Thyroid gland (tissue), 4 donors: ENCODE results near the gene ABHD2. TPM values are rescaled to one million over a fixed set of nuclear protein-coding genes. Genes with fewer than 3 reads are reported as not detected.

Experiments used
- DNase-seq, 2 donors: peaks; one replicate each; pipeline ENCODE4 v3.0.0-alpha.2; 2019
- H3K27ac ChIP-seq, 3 donors: fragments of 200-600 bp; sonication (generic); 1 replicate in 2 of 3; 2 replicates in 1 of 3; pipeline ENCODE4 v1.5.1; 2016 to 2019; ENCODE audit warnings: mild to moderate bottlenecking in 1 of 3, moderate library complexity in 1 of 3
- H3K27me3 ChIP-seq: fragments of 200-600 bp; sonication (generic); one replicate; pipeline ENCODE4 v1.5.1; 2019
- H3K36me3 ChIP-seq, 2 donors: fragments of 200-600 bp; sonication (generic); one replicate each; pipeline ENCODE4 v1.5.1; 2016 to 2019
- H3K4me1 ChIP-seq, 2 donors: fragments of 200-600 bp; sonication (generic); one replicate each; pipeline ENCODE4 v1.5.1; 2017 to 2019
- H3K4me3 ChIP-seq, 3 donors: fragments of 200-600 bp; sonication (generic); replicated peaks in 1 of 3; 1 replicate in 2 of 3; 2 replicates in 1 of 3; pipeline ENCODE4 v1.5.1; 2016; ENCODE audit warnings: mild to moderate bottlenecking in 1 of 3
- H3K9me3 ChIP-seq: fragments of 200-600 bp; sonication (generic); one replicate; pipeline ENCODE4 v1.5.1; 2017
- CTCF ChIP-seq, 6 experiments: fragments of 200-600 bp in 3 of 6; fragments of 450-650 bp in 3 of 6; sonication (generic) in 3 of 6; IDR thresholded peaks; one replicate each; pipeline ENCODE4 v1.5.1; 2016 to 2019; ENCODE audit warnings: antibody characterized with exemption in 6 of 6, mild to moderate bottlenecking in 2 of 6, inconsistent platforms in 1 of 6, moderate library complexity in 1 of 6
- POLR2A ChIP-seq, 2 donors: fragments of 450-650 bp; IDR thresholded peaks; one replicate each; pipeline ENCODE4 v1.6.1; 2017; ENCODE audit warnings: antibody characterized with exemption in 2 of 2, mild to moderate bottlenecking in 2 of 2, moderate library complexity in 1 of 2
- WGBS, 2 donors: methylation state at CpG; one replicate each; pipeline ENCODE4 v1.1.5; 2017; 5-methylcytosine and 5-hydroxymethylcytosine counted together
- intact Hi-C: fragments of 100-400 bp; cut with DNase I; formaldehyde crosslinking; loops from one replicate; pipeline ENCODE4 v1.15.1; 2023
- total RNA-seq, 4 donors: library from RNA; depleted of rRNA; stranded (reverse); fragments of >200 nt; gene quantifications; one replicate each; pipeline ENCODE4 v1.2.3, GENCODE V29; 2016

The ABHD2 gene
- total RNA-seq, 4 donors from 2014 or later = 52.0 to 74.4 (median 66.2) TPM

GRCh38 chr15:89197503-89197971, 109.3 kb downstream of the ABHD2 start:
- DNase-seq = peak; percentile 85 to 88
- WGBS, 2 donors = 16 to 34% methylated on average over 4 of the region's 4 CpGs
- Histone ChIP-seq H3K36me3 (no peaks in the 10 kb centered on the region), H3K27ac (peak overlapping the region; percentile 26 to 91 (median 68)), H3K9me3 (no peaks in the 10 kb centered on the region), H3K4me3 (no peak overlapping the region), H3K27me3 (no peaks in the 10 kb centered on the region), H3K4me1 (peaks cover 4 to 27% of the 10 kb centered on the region in 2 donors)
- intact Hi-C loops = no loop called here
- TF ChIP-seq POLR2A (IDR thresholded peaks at IDR 0.05) = no peak
- TF ChIP-seq CTCF (IDR thresholded peaks at IDR 0.05) = no peak

- intact Hi-C loops = no loop called here
- no peak for DNase-seq
- 76 to 84% methylated on average over 2 of the region's 2 CpGs for WGBS, 2 donors
- Histone ChIP-seq H3K27ac (peak overlapping the region in 2 of 3 donors; percentile 47 to 68), H3K36me3 (no peaks in the 10 kb centered on the region), H3K27me3 (no peaks in the 10 kb centered on the region), H3K4me1 (peaks cover 4 to 27% of the 10 kb centered on the region in 2 donors), H3K4me3 (no peak overlapping the region), H3K9me3 (no peaks in the 10 kb centered on the region)
- TF ChIP-seq POLR2A (IDR thresholded peaks at IDR 0.05) (no peak), CTCF (IDR thresholded peaks at IDR 0.05) (no peak)
These were observed 109.9 kb downstream of the ABHD2 start for GRCh38 chr15:89198196-89198595.

GRCh38 chr15:89198934-89199333, 110.7 kb downstream of the ABHD2 start:
- intact Hi-C loops = no loop called here
- TF ChIP-seq CTCF (IDR thresholded peaks at IDR 0.05) (no peak), POLR2A (IDR thresholded peaks at IDR 0.05) (no peak)

GRCh38 chr15:89199746-89200145, 111.5 kb downstream of the ABHD2 start:
- Histone ChIP-seq H3K36me3 (no peaks in the 10 kb centered on the region), H3K4me3 (no peak overlapping the region), H3K27ac (no peak overlapping the region), H3K4me1 (peaks cover 4 to 27% of the 10 kb centered on the region in 2 donors), H3K9me3 (no peaks in the 10 kb centered on the region), H3K27me3 (no peaks in the 10 kb centered on the region)
- intact Hi-C loops = no loop called here
- WGBS, 2 donors = 62 to 71% methylated on average over 6 of the region's 6 CpGs
- DNase-seq = no peak
- TF ChIP-seq POLR2A (IDR thresholded peaks at IDR 0.05) (no peak), CTCF (IDR thresholded peaks at IDR 0.05) (no peak)

More at GRCh38 chr15:89198934-89199333, 110.7 kb downstream of the ABHD2 start:
- no peaks in the 10 kb centered on the region for H3K27me3 ChIP-seq
- no peak overlapping the region for H3K27ac ChIP-seq
- H3K4me3 ChIP-seq = no peak overlapping the region
- peaks cover 4 to 27% of the 10 kb centered on the region in 2 donors for H3K4me1 ChIP-seq
- no peaks in the 10 kb centered on the region for H3K36me3 ChIP-seq
- no peaks in the 10 kb centered on the region for H3K9me3 ChIP-seq
- 78 to 82% methylated on average over 3 of the region's 3 CpGs for WGBS, 2 donors
- no peak for DNase-seq

- H3K36me3 ChIP-seq = no peaks in the 10 kb centered on the region
- 93 to 94% methylated on average over 7 to 12 of the region's 12 CpGs for WGBS, 2 donors
- peaks cover 4 to 27% of the 10 kb centered on the region in 2 donors for H3K4me1 ChIP-seq
- no peaks in the 10 kb centered on the region for H3K9me3 ChIP-seq
- TF ChIP-seq POLR2A (IDR thresholded peaks at IDR 0.05) (no peak), CTCF (IDR thresholded peaks at IDR 0.05) (no peak)
- intact Hi-C loops = no loop called here
- H3K27ac ChIP-seq = no peak overlapping the region
- H3K27me3 ChIP-seq = no peaks in the 10 kb centered on the region
- no peak for DNase-seq
- H3K4me3 ChIP-seq = no peak overlapping the region
These were observed 111.9 kb downstream of the ABHD2 start for GRCh38 chr15:89200182-89200581.
